Measurements from ENCODE around the gene CCDC13.
"Not testable (repeated sequence)": the region's sequence is repeated elsewhere in the genome, so short reads cannot be mapped to it uniquely, and the experiment has no call there.

The CCDC13 gene, protein sequence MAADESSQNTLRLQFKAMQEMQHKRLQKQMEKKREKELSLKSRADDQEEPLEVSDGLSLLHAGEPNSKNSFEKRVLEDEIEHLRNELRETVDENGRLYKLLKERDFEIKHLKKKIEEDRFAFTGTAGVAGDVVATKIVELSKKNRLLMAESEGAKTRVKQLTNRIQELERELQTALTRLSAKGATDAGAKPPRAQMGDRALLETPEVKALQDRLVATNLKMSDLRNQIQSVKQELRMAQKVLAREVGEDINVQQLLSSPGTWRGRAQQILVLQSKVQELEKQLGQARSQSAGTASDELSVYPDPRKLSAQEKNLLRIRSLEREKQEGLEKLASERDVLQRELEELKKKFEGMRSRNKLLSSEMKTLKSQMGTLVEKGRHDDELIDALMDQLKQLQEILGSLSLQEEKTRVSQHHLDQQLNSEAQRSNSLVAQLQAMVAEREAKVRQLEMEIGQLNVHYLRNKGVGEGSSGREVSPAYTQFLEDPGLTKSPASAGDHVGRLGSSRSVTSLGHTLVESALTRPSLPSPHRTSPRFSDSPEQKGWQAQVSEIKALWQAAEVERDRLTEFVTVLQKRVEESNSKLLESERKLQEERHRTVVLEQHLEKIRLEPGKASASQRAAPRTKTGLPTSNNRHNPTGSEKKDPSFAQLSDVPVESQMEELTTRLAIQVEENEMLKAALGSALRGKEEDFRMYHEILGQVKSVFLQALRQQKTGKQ

DNA sequence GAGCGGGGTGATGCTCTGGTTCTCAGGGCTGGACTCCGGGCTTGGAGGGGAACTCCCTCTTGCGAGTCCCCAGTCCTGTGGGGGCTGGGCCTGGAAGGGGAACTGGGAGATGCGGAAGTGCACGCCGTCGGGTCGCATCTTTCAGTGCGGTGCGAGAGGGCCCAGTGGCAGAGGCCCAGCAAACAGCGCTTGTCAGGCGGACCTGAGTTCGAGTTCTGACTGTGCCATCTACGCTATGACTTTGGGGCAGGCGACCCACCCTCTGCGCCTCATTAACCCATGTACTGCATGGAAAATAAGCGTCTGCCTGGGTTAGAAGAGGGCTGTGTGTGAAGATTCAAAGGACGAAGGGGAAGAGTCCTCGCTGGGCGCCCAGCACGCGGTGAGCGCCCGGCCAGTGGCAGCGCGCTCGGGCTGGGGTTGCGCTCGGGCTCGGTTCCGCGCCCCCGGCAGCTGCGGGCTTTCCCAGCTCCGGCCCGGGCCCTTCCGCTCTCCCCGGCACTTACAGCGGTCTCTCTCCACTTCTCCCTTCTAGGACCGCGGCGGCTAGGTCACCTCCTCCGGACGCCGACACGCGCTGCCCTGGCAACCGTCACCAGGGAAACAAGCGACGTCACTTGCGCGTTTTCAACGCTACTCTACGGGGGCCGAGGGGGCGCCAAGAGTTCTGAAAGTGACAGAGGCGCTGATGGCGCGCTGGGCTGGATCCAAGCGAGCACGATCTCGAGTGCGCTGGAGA, at the start of gene CCDC13:
CCDC13 (minus strand) TSS at position 584 of the 739 bp plus-strand sequence. CDS start 14,908 bp downstream, outside the sequence.
- peak; percentile 79 for DNase-seq

DNA sequence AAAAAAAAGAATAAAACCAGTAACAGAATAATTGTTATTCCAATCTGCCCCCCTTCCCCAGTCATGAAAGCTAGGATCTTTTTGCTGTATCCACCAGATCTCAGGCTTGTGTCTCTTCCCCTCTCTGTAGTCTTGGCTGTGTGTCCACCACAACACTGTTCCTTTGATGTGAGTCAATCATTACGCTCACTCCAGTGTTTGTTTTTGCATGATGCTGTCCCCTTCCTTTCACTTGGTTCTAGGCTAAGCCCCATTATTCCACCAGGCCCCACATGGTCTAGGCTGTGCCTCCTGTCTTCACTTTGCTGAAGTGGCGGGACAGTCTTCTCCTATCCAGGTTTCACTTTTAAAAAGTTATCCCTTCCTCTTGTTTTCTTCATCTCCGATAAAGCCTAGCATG, 49.8 kb upstream of the CCDC13 start:
- DNase-seq = no peak

DNA sequence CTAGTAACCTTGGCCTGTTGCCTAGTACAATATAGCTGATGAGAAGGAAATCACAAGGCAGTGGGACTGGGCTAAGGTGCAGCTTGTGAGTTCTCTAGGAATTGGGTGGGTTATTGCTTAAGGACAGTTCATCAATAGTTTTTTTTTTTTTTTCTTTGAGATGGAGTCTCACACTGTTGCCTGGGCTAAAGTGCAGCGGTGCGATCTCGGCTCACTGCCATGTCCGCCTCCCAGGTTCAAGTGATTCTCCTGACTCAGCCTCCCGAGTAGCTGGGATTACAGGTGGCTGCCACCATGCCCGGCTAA, 47.6 kb upstream of the CCDC13 start:
- no peak for DNase-seq

DNA sequence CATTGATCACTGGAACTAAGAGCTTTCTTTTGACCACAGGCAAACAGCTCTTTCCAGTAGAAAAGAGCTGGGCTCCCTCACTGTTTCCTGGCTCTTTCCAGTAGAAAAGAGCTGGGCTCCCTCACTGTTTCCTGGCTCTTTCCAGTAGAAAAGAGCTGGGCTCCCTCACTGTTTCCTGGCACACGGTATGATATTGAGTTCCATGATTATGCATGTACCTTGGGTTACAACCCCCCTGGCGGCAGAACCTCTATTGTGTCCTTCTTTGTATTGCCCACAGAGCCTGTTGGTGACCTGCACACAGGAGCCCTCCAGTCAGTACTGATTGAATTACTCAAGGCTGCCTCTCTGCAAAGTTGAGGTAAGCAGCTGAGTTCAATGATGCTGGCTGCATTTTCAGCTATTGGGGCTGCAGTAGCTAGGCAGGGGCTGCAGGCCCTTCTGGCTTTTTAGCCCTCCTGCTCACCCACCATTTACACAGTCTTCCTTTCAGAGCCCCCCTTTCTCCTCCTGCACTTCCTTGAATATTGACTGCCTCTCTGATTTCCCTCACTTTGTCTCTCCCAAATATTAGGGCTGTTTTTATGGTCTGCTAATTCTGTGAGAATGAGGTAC, 46.4 kb upstream of the CCDC13 start:
- DNase-seq = no peak

DNA sequence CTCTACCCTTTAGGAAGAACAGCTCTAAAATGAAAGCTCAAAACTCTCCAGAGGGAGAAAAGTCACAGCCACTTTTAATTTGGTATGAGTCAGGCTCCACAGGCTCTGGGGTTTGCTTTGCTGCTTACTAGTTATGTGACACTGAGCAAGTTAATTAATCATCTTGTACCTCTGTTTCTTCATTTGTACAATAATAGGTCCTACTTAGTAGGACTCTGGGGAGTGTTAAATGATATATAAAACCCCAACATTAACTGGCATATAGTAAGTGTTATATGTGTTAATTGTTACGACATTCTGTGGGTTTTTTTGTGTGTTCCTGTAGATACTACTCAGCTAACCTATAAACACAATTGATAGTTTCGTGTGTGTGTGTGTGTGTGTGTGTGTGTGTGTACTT, 42.8 kb upstream of the CCDC13 start:
- no peak for DNase-seq

DNA sequence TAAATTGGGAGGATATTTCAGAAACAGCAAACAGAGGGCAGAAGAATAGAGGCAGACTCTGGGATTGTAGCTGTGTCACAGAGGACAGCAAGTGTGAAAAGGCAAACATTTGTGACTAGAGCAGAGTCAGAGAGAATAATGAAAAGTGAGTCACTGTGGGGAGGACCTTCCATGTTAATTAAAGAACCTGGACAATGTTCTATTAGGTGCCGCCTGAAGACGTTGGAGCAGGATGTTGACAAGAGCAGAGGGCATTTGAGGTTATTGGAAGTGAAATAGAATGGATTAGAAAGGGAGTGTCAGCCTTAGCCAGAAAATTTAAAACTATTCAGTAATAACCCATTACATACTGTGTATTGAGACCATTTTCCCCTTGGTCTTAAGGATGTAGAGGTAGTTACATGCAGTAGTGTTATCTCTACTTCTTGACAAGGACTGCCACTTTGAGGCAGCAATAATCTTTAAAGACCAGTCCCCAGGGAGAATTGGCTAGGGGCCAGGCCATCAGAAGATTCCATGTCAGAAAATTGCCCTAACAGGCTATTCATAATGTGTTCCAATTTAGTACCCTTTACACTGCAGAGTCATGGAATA, 42.0 kb upstream of the CCDC13 start:
- peak; percentile 64 for DNase-seq

DNA sequence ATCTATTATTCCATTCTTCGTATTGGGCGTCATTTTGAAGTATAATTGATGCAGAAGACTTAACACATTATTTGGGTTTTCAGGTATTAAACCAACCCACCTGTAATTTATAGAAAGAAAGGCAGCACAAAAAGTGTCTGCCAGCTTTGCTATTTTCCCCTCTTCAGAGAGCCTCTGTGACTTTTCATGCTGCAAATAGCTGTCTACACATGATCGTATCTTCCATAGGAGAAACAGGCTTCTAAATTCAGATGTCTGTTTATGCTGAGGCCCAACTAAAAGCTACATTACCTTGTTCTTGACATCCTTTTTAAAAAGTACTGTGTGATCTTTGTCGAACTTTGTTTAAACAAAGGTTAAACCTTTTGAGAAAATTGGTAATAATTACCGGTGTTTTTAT, 41.2 kb upstream of the CCDC13 start:
- DNase-seq = no peak

DNA sequence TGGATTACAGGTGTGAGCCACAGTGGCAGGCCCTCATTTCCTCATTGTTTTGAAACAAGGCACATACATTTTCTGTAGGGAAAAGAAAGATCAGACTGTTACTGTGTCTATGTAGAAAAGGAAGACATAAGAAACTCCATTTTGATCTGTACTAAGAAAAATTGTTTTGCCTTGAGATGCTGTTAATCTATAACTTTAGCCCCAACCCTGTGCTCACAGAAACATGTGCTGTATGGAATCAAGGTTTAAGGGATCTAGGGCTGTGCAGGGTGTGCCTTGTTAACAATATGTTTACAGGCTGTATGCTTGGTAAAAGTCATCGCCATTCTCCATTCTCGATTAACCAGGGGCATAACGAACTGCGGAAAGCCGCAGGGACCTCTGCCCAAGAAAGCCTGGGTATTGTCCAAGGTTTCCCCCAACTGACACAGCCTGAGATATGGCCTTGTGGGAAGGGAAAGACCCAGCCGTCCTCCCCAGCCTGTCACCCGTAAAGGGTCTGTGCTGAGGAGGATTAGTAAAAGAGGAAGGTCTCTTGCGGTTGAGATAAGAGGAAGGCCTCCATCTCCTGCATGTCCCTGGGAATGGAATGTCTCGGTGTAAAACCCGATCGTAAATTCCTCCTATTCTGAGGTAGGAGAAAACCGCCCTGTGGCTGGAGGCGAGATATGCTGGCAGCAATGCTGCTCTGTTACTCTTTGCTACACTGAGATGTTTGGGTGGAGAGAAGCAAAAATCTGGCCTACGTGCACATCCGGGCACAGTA, 38.2 kb upstream of the CCDC13 start:
- not testable (repeated sequence) for DNase-seq

DNA sequence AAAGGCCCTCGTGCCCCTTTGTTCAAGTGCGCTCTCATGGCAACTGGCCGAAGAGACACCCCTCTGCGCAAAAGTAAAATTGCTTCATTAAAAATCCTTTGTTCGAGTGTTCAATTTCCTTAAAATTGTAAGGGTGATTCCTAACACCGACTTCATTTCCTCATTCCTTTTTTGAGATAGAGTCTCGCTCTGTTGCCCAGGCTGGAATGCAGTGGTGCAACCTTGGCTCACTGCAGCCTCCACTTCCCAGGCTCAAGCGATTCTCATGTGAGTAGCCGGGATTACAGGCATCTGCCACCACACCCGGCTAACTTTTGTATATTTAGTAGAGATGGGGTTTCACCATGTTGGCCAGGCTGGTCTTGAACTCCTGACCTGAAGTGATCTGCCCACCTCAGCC, 37.7 kb upstream of the CCDC13 start:
- not testable (repeated sequence) for DNase-seq

DNA sequence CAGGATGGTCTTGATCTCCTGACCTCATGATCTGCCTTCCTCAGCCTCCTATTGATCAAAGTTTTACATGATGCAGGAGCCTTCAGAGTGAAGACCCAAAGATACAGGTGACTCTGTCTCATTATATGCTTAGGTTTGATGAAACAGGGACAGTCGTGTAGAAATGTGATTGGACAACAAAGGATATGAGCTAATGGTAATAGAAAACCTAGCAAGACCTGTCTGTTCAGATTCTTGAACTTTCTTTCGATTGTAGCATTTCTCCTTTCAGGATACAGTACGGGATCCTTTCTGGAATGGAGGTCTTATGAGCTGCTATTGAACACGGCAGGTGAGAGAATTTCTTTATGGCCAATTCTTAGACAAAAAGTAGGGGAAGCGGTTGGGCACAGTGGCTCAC, 36.1 kb upstream of the CCDC13 start, which contains the start of gene ACKR2:
ACKR2 (plus strand) TSS at position 244 of the 400 bp plus-strand sequence. CDS start 55,058 bp downstream, outside the sequence.
- DNase-seq = no peak

DNA sequence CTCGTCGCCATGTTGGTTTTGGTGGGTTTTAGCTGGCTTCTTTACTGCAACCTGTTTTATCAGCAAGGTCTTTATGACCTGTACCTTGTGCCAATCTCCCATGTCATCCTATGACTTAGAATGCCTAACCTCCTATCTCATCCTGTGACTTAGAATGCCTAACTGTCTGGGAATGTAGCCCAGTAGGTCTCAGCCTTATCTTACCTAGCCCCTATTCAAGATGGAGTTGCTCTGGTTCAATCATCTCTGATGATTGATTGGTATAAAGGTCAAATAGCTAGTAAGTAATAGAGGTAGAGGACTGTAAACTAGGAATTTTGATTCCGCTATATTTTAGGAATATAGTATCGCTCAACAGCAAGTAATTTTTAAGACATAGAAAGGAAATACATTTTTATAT, 34.9 kb upstream of the CCDC13 start:
- no peak for DNase-seq

DNA sequence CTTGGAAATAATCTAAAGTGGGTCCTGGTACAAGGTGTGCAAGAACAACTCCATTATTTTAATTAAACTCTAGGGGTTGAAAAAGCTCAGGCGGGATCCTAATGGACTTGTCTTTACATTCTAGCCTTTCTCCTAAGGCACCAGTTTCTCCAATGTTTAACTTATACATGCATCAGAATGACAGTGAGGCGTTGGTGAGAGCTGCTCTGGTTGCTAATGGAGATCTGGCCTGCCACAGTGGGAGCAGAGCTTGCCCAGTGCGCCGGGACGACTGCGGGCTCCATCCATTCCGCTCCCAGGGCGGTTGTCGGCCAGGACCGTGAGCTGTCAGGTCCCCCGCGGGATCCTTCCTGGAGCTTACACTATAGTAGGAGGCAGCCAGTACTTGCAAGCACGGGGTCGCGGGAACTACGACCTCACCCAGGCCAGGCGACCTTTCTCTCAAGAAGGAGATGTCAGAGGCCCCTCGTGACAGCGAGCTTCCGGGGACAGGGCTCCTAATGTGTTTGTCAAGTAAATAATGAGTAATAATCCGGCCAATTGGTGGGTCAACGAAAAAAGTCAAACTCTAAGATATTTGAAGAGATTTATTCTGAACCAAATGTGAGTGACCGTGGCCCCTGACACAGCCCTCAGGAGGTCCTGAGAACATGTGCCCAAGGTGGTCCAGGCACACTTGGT, 32.2 kb upstream of the CCDC13 start:
- DNase-seq = no peak

DNA sequence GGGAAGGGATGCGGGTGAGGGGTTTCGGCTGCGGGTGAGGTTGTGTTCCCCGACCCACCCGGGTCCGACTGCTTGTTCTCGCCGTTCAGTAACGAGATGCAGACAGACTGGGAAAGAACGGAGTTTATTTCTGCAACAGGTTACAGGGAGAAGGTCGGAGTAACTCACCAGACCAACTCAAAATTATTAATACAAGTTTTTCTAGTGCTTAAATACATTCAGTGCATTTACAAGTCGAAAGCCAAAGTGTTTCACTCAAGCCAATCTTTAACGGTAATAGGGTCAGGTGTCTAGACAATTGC, 31.7 kb upstream of the CCDC13 start:
- DNase-seq = no peak

DNA sequence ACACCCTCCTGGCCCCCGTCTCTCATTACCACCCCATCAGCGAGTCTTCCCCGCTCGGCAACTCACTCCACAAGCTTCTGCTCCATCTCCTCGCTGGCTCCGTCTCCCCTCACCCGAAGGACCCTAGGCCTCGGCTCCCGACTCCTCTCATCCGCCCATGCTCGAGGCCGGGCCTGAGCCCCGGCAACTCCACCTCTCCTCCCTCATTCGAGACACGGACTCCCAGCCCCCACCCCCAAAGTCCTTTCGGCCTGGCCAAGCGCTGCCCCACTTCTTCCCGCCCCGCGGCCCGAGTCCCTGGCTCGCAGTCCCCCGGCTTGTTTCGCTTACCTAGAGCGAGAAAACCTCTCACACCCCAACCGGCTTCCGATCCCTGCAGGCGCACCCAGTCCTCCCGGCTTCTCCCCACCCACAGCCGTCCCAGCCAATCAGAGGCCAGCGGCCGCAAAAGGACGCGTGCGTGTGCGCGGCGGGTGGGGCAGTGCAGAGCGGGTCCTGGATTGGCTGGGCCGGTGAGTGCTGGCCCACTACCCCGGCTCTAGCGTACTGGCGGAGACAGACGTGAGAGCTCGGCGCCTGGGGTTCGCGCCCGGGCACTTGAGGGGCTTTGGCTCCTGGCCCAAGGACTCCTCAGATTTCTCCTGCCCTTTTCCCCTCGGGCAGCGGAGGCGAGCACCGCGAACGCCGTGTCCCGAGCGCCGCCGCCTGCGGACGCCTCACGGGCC, 31.2 kb upstream of the CCDC13 start, which contains the start of gene HIGD1A:
HIGD1A (minus strand) TSS at position 385 of the 725 bp plus-strand sequence. CDS start 10,237 bp downstream, outside the sequence.
- DNase-seq = peak; percentile 87

DNA sequence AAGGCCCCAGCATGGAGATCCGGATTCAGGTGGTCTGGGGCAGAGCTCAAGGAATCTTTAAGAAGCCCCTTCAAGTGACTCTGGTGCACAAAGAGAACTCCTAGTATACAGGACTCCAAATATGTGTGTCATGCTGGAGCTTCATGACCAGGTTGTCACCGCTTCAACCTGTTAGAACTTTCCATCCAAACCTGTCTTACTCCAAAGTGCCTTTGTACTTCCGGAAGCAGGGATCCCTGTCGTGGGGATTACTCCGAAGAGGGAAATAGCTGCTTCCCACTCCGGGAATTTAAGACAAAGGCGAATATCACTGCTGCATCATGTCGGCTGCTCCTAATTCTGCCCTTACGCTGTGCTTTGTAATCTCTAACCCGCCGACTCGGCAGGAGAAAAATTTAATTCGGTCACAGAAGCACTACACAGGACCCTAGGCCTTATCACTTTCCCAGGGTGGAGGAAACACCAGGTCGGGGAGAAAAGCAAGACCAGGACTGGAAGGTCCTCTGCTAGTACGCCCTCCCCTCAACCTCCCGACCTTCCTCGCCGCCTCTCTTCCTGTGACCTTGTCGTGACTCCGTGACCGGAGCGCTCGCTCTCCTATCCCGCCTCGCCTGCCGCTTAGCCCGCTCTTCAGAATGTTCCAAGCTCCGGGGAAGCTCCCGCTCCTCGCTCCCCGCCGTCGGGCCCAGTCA, 30.5 kb upstream of the CCDC13 start:
- no peak for DNase-seq

DNA sequence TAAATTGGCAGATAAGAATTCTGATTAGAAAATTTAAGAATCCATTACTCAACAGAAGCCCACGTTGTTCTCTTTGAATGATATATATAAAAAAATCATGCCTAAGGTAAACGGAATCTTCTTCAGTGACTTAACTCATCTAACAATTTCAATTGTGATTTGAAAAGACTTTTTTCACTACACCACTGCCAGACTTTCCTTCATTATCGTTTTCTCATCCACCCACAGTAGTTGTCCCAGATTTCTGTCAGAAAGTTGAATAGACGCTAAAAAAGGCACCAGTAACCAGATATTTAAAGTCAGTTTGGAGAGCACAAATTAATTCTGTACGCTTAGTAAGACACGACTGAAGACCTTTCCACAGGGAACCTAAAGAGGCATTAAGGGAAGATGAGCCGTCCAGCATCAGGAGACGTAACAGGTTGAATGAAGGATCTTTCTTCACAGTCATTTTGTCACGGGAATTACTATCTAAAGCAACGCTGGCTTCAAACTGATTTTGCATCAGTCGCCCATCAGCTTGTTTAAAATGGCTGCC, 29.9 kb upstream of the CCDC13 start:
- DNase-seq = no peak

DNA sequence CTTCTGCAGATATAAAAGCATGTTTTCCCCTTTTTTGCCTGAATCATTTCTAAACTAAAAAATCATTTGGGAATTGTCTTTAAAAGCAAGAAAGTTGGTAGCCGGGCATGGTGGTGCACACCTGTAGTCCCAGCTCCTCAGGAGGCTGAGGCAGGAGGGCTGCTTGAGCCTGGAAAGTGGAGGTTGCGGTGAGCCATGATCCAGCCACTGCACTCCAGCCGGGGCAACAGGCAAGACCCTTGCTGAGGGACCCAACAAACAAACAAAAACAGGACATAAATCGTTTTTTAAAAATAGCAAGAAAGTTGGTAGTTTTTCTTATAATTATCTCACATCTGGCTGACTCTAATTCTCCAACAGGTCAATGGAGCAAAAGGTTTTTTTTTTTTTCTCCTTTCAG, 28.7 kb upstream of the CCDC13 start:
- DNase-seq = no peak

DNA sequence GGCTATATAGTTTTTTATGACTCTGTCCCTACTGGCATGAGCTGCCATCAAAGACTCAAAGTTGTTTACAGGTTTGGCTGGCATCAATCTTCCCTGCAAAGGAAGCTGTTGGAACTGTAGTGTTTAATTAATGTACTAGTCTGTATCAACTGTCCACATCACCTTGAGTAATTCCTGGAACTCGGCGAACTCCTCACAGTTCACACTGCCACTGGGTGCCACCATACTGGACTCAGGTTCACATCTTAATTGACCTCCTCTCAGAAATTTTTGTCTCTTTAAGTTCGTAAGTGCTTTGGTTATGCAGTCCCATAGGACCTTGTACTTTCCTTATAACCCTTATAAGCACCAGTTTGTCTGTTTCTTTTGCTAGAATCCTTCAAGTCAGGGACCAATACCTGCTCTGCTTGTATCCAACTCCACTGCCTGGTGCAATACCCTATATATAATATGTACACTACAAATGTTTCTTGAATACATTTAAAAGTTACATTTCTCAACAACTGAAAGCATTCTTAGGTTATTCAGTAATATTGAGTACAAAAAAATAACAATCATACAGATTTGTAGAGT, 28.1 kb upstream of the CCDC13 start:
- no peak for DNase-seq

DNA sequence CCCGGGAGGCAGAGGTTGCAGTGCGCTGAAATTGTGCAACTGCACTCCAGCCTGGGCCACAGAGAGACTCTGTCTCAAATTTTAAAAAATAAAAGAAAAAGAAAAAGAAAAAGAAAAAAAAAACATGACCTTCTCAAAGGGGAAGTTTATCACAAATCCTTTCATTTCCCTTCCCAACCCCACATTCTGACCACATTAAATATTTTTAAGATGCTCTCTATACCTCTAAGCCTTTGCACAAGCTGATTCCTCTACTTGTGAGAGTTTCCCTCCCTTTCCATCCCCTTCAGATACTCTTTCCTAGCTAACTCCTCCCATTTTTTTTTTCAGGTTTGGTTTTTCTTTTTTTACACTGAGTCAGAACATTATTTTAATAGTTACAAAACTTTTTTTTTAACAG, 27.2 kb upstream of the CCDC13 start:
- no peak for DNase-seq
